SU-DHL-6 (cell line): ENCODE measurements around the gene PMM2.
"Not testable (repeated sequence)": the region's sequence is repeated elsewhere in the genome, so short reads cannot be mapped to it uniquely, and the experiment has no call there.

Experiments
- CTCF ChIP-seq: fragments of 200-600 bp; sonication (generic); IDR thresholded peaks from one replicate; pipeline ENCODE4 v1.5.1; 2017; ENCODE audit warnings: antibody characterized with exemption, mild to moderate bottlenecking, low read length, moderate library complexity; ENCODE audit not compliant: insufficient read depth, poor library complexity, severe bottlenecking
- EZH2phosphoT487 ChIP-seq: fragments of 200-600 bp; sonication (generic), shearing (Covaris generic); conservative IDR thresholded peaks from 2 replicates; pipeline ENCODE4 v1.6.1; 2018; ENCODE audit warnings: mild to moderate bottlenecking, antibody characterized with exemption, low read length, moderate library complexity, mixed read lengths

- not testable (repeated sequence) for TF ChIP-seq CTCF, EZH2phosphoT487
Observed at GRCh38 chr16:8748944-8749343, 48.7 kb upstream of the PMM2 start.
